ENCODE data around the gene IFI27L2. TPM values are rescaled to one million over a fixed set of nuclear protein-coding genes. Genes with fewer than 3 reads are reported as not detected.
"Not testable (repeated sequence)": the region's sequence is repeated elsewhere in the genome, so short reads cannot be mapped to it uniquely, and the experiment has no call there.

The IFI27L2 gene
- total RNA-seq, 1 experiment from 2014 or later = 28.6 TPM

GRCh38 chr14:94157197-94157596 is 27.8 kb upstream of the IFI27L2 start:
- H3K36me3 Mint-ChIP-seq (ENCODE audit: insufficient read depth in 1 of 3, low read depth in 3 of 3) = peaks cover 6 to 8% (median 7%) of the 10 kb centered on the region in 3 experiments; a peak in 6 of 7 replicates
- H4K91ac ChIP-seq (ENCODE audit: insufficient read length, low read depth, low read length) = no peak overlapping the region
- no peak overlapping the region for H2BK20ac ChIP-seq (ENCODE audit: low read depth, low read length, poor library complexity, severe bottlenecking)
- H3K4ac ChIP-seq (ENCODE audit: low read depth, low read length) = no peak overlapping the region
- no peak overlapping the region for H2BK120ac ChIP-seq (ENCODE audit: low read depth, low read length, poor library complexity, severe bottlenecking)
- H3K9me3 ChIP-seq (ENCODE audit: control insufficient read depth, low read depth, low read length) = no peaks in the 10 kb centered on the region
- no peaks in the 10 kb centered on the region for H3K4me1 Mint-ChIP-seq
- H4K8ac ChIP-seq (replicated peaks; ENCODE audit: insufficient read length, low read depth, low read length) = no peak overlapping the region
- no peaks in the 10 kb centered on the region for H3K23me2 ChIP-seq (ENCODE audit: insufficient read length, low read depth, low read length, poor library complexity, severe bottlenecking)
- H3K23ac ChIP-seq (ENCODE audit: insufficient read length, low read depth, low read length) = no peak overlapping the region
- TF ChIP-seq, protein P1, sequence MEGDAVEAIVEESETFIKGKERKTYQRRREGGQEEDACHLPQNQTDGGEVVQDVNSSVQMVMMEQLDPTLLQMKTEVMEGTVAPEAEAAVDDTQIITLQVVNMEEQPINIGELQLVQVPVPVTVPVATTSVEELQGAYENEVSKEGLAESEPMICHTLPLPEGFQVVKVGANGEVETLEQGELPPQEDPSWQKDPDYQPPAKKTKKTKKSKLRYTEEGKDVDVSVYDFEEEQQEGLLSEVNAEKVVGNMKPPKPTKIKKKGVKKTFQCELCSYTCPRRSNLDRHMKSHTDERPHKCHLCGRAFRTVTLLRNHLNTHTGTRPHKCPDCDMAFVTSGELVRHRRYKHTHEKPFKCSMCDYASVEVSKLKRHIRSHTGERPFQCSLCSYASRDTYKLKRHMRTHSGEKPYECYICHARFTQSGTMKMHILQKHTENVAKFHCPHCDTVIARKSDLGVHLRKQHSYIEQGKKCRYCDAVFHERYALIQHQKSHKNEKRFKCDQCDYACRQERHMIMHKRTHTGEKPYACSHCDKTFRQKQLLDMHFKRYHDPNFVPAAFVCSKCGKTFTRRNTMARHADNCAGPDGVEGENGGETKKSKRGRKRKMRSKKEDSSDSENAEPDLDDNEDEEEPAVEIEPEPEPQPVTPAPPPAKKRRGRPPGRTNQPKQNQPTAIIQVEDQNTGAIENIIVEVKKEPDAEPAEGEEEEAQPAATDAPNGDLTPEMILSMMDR (conservative IDR thresholded peaks at IDR 0.05) = no peak
- H2AFZ ChIP-seq (ENCODE audit: low read length) = no peak overlapping the region
- no peak overlapping the region for H3K14ac ChIP-seq (ENCODE audit: insufficient read depth, low read length)
- H4K20me1 ChIP-seq (ENCODE audit: control insufficient read depth, insufficient read depth, insufficient read length) = no peaks in the 10 kb centered on the region
- no peak overlapping the region for H3K56ac ChIP-seq (ENCODE audit: insufficient read length, low read depth, low read length)
- no peak overlapping the region for H3K9ac ChIP-seq (ENCODE audit: extremely low read depth, insufficient read length, low read length)
- no peak overlapping the region for H3K27ac ChIP-seq (ENCODE audit: insufficient read length, low read depth, low read length)
- H3K27me3 ChIP-seq (ENCODE audit: insufficient read depth, low read length) = no peaks in the 10 kb centered on the region
- no peak overlapping the region for H3K4me3 Mint-ChIP-seq
- H2AK5ac ChIP-seq (ENCODE audit: insufficient read length, low read length) = no peak overlapping the region
- no peaks in the 10 kb centered on the region for H3K79me1 ChIP-seq (ENCODE audit: insufficient read depth, low read depth, low read length, poor library complexity, severe bottlenecking)
- H3K27me3 Mint-ChIP-seq (ENCODE audit: low read depth) = no peaks in the 10 kb centered on the region; the same call in 1 of the 2 replicates
- H3K4me1 ChIP-seq (ENCODE audit: insufficient read depth, low read length) = no peaks in the 10 kb centered on the region
- no peak overlapping the region for H3K27ac Mint-ChIP-seq
- peaks cover 13 to 23% of the 10 kb centered on the region in 2 experiments; a peak in 4 of 5 replicates for H3K9me3 Mint-ChIP-seq
- no peak overlapping the region for H3T11ph ChIP-seq (ENCODE audit: low read length)
- no peaks in the 10 kb centered on the region for H3K79me2 ChIP-seq (ENCODE audit: insufficient read depth, low read length)
- no peak overlapping the region for H3K18ac ChIP-seq (ENCODE audit: insufficient read length, low read depth, low read length)
- H3K4me2 ChIP-seq (ENCODE audit: insufficient read depth, insufficient read length, low read length) = no peak overlapping the region
- no peak overlapping the region for H2BK5ac ChIP-seq (ENCODE audit: insufficient read length, low read length)
- no peak overlapping the region for H2BK12ac ChIP-seq (ENCODE audit: insufficient read length, low read depth, low read length)
- H2BK15ac ChIP-seq (ENCODE audit: low read depth, low read length) = no peak overlapping the region
- no peak overlapping the region for H4K5ac ChIP-seq (ENCODE audit: insufficient read length, low read depth, low read length)
- no peak for DNase-seq

DNA sequence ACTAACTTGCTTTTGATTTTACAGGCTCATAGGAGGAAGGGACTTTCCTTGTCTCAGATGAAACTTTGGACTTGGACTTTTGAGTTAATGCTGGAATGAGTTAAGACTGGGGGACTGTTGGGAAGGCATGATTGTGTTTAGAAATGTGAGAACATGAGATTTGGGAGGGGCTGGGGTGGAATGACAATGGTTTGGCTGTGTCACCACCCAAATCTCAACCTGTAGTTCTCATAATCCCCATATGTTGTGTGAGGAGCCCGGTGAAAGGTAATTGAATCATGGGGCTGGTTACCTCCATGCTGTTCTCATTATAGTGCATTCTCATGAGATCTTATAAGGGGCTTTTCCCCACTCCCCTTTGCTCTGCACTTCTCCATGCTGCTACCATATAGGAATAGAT is 26.7 kb upstream of the IFI27L2 start:
- H4K5ac ChIP-seq (ENCODE audit: insufficient read length, low read depth, low read length); H3K4me1 ChIP-seq (ENCODE audit: insufficient read depth, low read length): not testable (repeated sequence)

More for the DNA sequence above, 26.7 kb upstream of the IFI27L2 start:
- not testable (repeated sequence) for H3K4me1 Mint-ChIP-seq; H2BK15ac ChIP-seq (ENCODE audit: low read depth, low read length); H3K4me2 ChIP-seq (ENCODE audit: insufficient read depth, insufficient read length, low read length); H2BK20ac ChIP-seq (ENCODE audit: low read depth, low read length, poor library complexity, severe bottlenecking); H3K27ac ChIP-seq (ENCODE audit: insufficient read length, low read depth, low read length); H2BK120ac ChIP-seq (ENCODE audit: low read depth, low read length, poor library complexity, severe bottlenecking); H3K79me2 ChIP-seq (ENCODE audit: insufficient read depth, low read length); H3K27me3 ChIP-seq (ENCODE audit: insufficient read depth, low read length); H4K8ac ChIP-seq (replicated peaks; ENCODE audit: insufficient read length, low read depth, low read length); H2BK5ac ChIP-seq (ENCODE audit: insufficient read length, low read length); H2AK5ac ChIP-seq (ENCODE audit: insufficient read length, low read length); H4K91ac ChIP-seq (ENCODE audit: insufficient read length, low read depth, low read length); H3K23me2 ChIP-seq (ENCODE audit: insufficient read length, low read depth, low read length, poor library complexity, severe bottlenecking); H2AFZ ChIP-seq (ENCODE audit: low read length); H4K20me1 ChIP-seq (ENCODE audit: control insufficient read depth, insufficient read depth, insufficient read length); H3K56ac ChIP-seq (ENCODE audit: insufficient read length, low read depth, low read length); H3K4ac ChIP-seq (ENCODE audit: low read depth, low read length); H2BK12ac ChIP-seq (ENCODE audit: insufficient read length, low read depth, low read length); H3K14ac ChIP-seq (ENCODE audit: insufficient read depth, low read length); H3K18ac ChIP-seq (ENCODE audit: insufficient read length, low read depth, low read length); H3T11ph ChIP-seq (ENCODE audit: low read length); H3K23ac ChIP-seq (ENCODE audit: insufficient read length, low read depth, low read length); H3K9me3 ChIP-seq (ENCODE audit: control insufficient read depth, low read depth, low read length); H3K9ac ChIP-seq (ENCODE audit: extremely low read depth, insufficient read length, low read length); H3K36me3 Mint-ChIP-seq (ENCODE audit: insufficient read depth in 1 of 3, low read depth in 3 of 3); H3K27ac Mint-ChIP-seq; H3K79me1 ChIP-seq (ENCODE audit: insufficient read depth, low read depth, low read length, poor library complexity, severe bottlenecking); H3K4me3 Mint-ChIP-seq; H3K27me3 Mint-ChIP-seq (ENCODE audit: low read depth); DNase-seq
- no CpG with 5 or more reads among the region's 1 CpG for WGBS (ENCODE audit: extremely low coverage, insufficient read length, low lambda C conversion rate)
- H3K9me3 Mint-ChIP-seq = peaks cover 13 to 23% of the 10 kb centered on the region in 2 experiments; a peak in 4 of 5 replicates
